SW 1271 (cell line): ENCODE results near the gene CLBA1.

Experiments
- DNase-seq, 2 experiments: peaks; one replicate each; lab custom pipeline; 2025; lab: John Stamatoyannopoulos, UW

The CLBA1 gene

DNA sequence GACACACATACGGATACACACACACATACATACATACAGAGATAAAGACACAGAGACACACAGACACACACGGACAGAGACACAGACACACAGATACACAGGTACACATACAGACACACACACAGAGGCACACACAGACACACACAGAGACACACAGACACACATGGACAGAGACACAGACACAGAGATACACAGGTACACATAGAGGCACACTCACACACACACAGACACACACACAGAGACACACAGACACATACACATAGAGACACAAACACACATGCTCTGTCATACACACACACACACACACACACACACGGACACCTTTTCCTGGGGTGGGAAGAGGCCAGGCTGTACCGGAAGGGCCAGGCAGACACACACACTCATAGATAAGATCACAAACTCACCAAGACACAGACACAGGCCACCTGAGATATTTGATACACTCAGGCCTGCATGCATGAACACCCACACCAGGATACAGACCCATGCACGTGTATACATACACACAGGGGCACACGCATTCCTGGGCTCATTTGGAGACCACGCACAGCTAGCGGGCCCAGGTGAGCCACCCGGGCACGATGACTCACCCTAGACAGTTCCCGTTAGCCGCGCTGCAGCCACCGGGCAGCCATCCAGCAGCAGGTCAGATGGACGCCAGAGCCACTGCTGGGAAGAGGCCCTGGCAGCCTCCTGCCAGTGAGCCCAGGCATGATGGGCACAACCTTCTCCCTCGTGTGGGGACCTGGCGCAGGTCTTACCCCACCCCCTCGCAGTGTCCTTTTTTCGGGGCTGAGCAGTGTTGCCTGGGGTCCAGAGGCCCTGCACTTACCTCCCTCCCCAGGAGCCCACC is 5.6 kb upstream of the CLBA1 start:
- DNase-seq = peak in 1 of 2 experiments; percentile 64

DNA sequence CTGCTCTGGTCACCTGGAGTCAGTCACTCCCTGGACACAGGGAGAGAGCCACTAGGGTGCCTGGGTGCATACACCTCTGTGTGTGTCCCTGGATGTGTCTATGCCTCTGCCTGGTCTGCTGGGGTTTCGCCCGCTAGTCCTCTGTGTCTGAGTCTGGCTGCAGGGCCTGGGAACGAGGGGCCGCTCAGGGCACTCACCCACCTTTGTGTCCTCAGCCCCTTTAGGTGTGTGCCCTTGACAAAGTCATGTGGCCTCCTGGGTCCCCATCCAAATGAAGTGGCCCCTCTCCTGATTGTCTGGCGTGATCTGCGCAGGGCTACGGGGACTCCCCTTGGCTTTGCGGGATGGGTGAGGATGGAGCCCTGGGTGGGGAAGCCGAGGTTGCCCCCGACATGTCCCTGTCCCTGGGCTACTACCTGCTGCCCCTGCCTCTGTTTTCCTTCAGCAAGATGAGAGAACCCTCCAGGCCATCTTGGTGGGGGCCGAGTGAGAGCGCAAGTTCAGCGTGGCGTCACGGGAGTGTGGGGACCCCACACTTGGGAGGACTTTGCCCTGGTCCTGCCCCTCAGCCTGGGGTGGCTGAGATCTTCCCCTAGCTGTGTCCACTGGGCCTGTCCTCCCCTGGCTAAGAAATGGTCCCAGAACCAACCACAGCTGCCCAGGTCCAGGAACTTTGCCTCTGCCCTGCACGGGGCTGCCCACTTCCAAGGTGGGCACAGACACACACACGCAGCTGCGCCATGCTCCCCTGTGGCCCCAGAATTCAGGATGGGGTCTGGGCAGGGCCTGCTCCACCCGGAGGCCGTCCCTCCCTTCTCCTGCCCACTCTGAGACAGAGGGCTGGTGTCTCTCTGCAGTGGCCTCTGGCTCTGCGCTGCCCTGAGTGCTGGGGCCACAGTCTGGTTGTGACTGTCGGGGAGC is 4.7 kb upstream of the CLBA1 start:
- no peak for DNase-seq

DNA sequence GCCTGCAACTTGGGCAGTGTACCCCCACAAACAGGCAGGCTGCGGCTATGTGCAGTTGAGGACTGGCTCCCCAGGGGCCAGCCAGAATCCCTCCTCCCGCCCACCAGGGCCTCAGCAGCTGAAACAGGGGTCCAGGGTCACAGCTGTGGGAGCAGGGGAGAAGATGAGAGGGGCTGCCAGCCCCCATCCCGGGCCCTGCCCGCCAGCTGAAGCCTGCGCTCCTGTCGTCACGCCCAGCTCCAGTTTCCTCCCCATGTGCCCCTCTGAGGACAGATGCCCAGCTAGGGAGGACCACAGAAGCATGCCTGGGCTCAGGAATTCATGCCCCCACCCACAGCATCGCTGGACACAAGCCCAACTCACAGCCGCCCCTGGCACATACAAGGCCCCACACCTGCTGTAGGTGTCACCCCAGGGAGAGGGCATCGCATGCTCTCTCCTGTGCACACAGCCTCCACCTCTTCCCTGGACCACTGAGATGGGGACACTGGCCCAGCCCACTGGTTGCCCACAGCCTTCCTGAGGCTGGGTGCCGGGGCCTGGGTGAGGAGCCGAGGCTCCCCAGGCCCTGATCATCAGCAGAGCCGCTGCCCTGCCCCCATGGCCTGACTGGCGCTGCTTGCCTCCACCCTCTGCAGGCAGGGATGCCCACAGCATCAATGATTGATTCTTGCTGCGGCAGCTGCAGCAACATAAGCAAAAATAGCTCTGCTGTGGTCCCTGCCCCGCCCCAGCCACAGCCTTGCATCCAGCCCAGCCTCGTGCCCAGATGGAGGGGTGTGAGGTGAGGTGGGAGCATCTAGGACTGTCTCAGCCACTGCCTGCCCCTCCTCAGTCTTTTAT is 3.7 kb upstream of the CLBA1 start:
- DNase-seq = no peak

DNA sequence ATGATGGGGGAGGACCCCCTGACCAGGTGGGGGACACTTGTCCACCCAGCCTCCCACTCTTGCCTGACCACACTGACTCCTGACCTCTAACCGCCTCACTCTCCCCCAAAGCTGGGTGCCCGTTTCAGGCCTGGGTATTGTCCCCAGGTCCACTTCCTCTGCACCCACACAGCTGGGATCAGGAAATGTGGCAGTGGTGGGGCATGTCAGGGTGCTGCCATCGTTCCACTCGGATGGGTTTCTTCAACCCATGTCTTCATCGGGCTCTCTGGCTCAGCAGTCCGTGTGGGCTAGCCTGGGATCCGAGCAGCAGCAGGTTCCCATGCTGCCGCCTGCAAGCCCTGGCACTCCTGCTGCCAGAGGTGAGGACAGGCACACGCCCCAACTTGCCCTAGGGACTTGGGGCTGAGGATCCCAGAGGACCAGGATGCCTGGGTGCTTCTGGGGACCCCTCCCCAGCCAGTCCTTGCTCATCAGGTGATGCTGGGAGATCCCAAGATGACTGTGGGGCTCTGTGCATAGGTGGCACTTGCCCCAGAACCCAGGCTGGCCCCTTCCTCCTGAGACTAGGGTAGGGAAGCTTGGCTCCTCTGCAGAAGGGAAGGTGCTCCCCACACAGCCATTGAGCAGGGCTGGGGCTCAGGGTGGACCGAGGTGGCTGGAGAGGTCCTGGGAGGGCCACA is 2.9 kb upstream of the CLBA1 start:
- no peak for DNase-seq

DNA sequence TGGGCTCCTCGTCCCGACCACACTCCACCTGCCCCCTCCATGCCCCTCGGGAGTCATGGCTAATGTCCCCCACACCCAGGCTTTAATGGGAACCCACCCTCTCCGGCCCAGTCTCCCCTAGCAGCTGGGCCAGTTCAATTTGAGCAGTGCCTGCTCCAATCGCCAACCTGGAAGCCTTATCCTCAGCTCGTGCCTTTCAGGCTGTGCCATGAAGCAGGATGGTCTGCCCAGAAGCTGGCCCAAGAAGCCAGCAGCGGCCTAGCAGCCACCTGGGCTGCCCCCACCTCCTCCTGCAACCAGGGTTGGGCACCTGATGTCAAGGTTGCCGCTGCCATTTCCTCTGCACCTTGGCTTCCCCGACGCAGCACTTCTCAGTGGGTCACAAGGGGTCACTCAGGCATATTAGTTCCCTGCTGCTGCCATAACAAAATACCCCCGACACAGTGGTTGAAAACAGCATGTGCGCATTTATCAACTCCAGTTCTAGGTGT is 2.3 kb upstream of the CLBA1 start:
- no peak for DNase-seq

DNA sequence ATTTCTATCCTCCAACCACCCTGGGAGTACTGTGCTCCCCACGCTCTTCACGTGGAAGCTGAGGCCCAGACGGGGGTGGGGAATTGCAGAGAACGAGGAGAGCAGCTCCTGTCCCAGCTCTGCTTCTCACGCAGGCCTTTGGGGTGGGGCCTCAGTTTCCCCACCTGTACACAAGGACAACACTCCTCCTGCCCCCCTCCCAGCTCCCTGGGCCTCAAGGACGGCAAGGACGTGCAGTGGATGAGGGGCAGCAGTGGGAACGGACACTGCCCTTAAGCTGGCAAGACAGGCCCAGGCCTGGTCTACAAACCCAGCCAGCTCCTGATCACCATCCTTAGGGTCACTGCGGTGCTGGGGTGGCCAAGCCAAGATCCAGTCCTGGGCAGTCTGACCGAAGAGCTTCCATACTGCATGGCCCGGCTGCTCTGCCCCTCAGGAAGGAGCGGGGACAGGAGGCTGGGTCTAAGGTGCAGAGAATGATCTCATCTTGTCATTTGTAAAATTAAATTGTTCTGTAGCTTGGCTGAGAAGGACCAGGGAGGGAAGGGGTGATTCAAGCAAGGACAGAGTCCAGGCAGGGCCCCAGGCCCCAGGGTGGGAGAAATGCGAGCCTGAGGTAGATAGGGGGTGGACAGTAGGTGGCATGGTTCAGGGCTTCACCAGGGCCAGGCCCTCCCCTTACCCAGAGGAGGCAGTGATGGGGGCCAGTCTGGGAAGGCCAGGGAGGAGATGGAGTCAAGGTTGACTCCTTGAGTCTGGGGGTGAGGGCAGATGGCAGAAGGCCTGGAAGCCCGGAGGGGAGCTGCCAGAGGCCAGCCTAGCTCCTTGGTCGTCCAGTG is 1.3 kb upstream of the CLBA1 start:
- DNase-seq = no peak

DNA sequence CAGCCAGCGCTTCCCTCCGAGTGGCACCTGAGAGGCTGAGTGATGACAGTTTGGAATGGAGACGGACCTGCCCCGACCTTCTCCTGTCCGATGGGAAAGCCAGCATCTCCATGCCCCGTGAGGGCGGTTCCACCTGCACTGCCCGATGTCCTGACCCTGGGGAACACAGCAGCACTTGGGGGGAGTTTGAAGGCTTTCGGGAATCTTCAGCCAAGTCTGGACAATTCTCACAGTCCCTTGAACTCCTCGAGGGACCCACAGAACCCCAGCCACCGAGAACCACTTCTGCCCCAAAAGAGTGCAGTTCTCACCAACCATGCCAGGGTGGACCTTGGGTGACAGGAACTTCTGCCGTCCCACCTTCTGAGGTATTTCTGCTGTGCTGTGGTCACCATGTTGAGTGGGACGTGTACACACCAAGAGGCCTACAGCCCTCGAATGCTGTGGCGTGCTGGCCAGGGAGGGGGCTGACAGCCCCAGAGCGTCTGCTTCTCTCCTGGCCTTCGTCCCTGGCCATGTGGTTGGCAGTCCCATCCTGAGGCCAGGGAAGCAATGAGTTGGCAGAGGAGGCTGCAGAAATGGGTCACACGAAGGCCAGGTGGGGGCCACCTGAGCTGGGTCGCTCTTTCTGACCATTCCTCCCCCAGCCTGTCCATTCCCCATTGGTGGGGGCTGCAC is 1.0 kb downstream of the CLBA1 start:
- DNase-seq = no peak

DNA sequence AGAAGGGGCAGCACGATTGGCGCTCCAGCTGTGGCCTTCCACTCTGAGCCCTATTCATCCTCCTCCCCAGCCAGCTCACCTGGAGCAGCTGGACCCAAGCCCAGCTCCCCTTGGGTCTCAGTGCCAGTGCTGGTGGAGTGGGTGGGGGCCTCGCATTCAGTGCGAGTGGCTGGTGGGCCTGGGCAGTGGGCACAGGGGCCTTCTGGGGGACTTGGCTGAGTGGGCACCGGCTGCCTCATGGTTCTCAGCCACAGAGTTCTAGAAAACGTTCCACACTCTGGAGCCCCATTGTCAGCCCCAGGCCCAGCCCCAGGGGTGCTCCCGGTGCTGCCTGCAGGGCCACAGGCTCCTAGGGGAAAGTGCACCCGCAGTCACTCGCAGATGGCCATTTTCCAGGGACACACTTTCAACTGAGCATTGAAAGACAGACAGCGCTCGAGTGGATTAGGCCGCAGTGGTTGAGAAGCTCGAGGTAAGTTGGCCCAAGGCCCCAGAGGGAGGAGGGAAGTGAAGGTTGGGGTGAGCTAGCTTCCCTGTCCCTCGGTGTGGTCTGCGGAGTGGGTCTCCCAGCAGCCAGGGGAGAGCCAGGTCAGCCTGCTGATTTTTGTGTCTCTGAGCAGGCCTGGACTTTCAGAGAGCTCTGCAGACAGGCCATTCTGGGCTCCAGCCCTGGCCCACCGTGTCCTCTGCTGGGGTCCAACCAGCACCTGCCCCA is 3.8 kb downstream of the CLBA1 start:
- DNase-seq = no peak

DNA sequence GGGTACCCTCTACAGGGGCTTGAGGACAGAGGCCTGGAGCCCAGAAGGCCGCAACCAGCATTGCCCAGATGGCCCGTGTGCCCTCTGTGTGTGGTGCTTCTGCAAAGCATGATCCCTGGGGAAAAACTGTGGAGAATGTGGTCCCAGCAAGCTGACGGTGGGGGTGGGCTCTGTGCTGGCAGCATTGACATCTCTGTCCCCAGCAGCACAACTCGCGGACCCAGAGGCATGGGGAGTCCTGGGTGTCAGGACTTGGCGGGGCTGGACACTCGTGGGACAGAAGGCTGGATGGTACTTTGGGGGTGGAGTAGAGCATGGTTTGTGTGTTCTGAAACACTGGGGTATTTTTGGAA is 4.3 kb downstream of the CLBA1 start:
- DNase-seq = no peak

DNA sequence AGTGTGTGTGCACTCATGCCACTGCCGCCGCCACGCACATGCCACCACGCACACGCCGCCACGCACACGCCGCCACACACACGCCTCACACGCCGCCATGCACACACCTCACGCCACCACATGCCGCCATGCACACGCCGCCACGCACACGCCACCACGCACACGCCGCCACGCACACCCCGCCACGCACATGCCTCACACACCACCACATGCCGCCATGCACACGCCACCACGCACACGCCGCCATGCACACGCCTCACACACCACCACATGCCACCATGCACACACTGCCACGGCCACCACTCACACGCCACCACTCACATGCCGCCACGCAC is 6.3 kb downstream of the CLBA1 start:
- no peak for DNase-seq

DNA sequence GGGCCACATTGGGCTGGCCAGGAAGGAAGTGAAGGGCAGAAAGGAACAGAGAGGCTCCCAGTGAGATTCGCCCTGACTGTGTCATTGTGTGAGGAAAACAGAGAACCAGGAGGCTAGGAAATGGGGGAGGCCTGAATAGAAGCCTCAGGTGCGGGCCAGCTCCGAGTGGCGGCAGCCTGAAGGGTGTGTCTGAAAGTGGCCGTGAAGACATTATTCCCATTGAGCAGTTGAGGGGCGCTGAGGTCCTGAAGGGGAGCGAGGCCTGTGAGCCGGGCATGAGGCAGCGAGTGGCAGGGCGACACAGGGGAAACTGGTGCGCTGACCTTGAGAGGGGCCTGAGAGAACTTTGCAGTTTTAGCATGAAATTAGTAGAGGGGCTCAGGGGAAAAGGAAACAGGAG is 6.9 kb downstream of the CLBA1 start:
- no peak for DNase-seq

DNA sequence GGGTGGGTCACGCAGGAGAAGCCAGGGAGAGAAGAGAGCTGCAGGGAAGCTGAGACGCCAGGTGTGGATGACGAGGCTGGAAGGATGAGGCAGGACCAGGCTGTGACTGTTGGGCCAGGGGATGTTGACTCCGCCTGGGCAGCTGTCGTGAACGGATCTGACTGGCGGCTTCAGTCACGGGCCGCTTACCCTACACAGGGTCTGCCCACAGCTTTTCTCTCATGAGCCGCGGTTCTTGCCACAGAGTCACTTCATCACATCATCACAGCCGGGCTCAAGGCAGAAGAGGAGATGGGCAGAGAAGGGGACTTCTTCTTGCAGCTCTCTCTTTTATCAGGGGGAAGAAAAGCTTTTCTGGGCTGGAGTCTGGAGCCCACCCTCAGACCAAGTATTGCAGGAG is 7.7 kb downstream of the CLBA1 start:
- no peak for DNase-seq

DNA sequence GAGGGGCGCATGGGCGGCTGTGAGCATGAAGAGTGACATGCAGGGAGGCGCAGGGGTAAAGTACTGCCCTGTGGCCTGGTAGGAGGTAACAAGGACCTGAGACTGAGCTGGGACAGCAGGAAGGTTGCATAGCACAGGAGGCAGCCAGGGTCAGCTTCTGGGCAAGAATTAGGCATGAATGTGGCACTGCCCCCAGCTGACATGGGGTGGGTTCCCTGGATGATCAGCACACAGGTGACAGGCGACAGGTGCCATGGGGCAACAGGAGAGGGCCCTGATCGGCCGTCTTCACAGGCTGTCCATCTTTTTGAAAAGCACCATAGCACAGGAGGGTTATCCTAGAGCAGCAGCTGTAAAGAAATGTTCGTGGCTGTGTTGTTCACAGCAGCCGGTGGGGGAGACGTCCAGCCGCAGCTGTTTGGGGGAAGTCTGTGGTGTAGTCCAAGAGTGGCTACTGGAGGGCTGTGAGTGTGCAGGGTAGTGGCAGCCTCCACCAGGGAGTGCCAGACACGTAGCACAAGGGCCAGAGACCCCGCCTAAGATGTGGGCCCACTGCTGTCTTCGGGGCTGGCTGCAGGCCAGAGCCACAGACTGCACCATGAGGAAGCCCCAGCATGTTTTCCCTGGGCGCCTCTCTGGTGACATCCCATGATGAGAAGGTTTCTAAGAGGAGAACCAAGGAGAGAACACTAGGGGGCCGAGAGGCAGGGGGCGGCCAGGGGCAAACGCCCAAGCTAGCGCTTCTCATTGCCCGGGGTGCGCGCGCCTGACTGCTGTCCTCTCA is 8.4 kb downstream of the CLBA1 start:
- DNase-seq = no peak

DNA sequence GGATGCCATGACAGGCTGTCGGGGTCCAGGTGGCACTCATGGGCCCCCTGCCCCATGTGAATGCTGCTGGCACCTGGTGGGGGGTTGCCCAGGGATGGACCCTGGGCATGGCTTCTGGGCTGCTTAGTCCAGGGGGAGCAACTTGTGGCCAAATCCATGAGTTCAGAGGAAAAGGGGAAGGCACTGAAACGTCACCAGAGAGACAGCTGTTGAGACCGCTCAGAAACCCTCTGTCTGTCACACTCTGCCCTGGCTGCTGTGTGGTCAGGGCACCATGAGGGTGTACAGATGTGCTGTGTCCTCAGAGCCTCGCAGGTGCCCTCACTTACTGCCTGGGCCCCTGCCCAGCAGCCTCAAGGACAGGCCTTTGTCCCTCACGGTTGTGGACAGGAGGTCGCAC is 9.4 kb downstream of the CLBA1 start:
- no peak for DNase-seq

DNA sequence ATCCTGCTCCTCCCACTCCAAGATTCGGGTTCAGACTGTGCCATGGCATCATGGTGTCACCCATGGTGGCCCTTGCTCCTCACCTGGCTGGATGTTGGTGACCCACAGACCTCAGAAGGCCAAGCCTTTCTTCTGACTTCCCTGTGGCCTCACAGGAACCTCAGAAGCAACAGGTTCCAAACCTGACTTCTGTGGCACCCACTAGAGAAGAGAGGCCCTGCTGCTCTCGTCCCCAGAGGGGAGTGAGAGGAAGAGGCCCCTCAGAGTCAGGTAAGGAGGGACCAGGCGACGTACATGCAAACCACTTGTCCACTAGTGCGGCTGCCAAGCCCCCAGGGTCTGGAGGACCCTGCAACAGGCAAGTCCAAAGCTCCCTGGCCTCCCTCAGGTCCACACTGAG is 10.4 kb downstream of the CLBA1 start:
- DNase-seq = no peak

DNA sequence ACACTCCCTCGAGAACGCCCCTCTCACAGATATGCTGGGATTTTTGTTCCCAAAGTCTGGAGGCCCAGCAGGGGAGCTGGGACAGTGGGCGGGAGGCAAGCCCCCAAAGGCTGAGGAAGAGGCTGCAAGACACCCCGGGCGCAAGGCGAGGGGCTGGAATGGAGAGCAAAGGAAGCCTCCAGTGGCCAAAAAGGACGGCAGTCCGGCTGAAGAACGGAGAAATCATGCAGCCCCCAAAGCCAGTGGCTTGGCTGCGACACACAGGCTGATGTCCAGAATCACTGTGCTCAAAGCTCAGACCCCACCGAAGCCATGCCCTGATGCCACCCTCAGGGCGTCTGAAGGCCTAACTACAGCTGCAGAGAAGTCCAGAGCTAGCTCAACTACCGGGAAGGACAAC is 10.9 kb downstream of the CLBA1 start:
- no peak for DNase-seq

DNA sequence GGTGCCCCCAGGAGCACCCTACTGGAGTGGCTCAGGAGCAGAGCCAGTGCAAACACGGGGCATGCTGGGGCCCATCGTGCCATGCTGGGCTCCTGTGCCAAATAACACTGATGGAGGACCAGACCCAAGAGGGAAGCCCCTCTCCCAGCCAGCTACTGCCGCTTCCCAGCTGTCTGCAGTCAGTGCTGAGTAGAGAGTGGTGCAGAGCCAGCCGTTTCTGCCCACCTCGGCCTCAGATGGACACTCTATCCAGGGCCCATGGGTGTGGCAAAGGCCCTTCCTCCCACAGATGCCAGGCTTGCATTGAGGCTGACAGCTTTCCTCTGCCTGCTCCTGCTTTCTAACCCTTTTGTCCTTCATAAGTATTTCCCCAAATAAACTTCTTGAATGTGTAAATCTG is 13.2 kb downstream of the CLBA1 start:
- no peak for DNase-seq

DNA sequence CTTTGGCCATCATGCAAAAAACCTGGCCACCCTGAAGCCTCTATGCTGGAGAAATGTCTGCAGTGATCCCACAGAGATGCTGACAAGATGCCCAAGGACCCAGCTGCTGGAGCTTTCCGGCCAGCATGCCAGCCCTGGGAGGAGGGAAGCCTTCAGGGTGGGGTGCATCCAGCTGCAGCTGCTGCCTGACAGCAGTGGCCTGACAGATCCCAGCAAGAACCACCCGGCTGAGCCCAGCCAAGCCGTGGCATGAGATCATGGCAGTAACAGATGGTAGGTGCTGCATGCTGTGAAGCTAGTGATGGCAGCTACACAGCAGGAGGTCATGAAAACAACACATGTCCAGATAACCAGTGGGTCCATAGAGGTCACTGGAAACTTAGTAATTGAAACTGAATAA is 13.8 kb downstream of the CLBA1 start:
- DNase-seq = no peak
